GM12892 (cell line): ENCODE measurements around the gene HIVEP2.

Experiments used
- POLR2AphosphoS5 ChIP-seq: IDR thresholded peaks from 2 replicates; pipeline ENCODE4 v1.6.1; 2011; ENCODE audit warnings: low read depth, low read length, control low read depth
- TAF1 ChIP-seq: IDR thresholded peaks from 2 replicates; pipeline ENCODE4 v1.6.1; 2011; ENCODE audit warnings: low read depth, mild to moderate bottlenecking, control low read depth, low read length, borderline replicate concordance

GRCh38 chr6:142821860-142822259 is 123.1 kb downstream of the HIVEP2 start:
- no peak for TF ChIP-seq TAF1
- no peak for TF ChIP-seq POLR2AphosphoS5
